LNCaP clone FGC (cell line): ENCODE measurements around the gene FAM120B.

Source experiments
- DNase-seq: peaks from one replicate; pipeline ENCODE4 v3.0.0-alpha.2; 2011; ENCODE audit warnings: low read depth
- H3K4me3 ChIP-seq: 2 replicates; pipeline ENCODE4 v1.5.1; 2011; ENCODE audit warnings: mild to moderate bottlenecking, low read depth, low read length, control low read depth
- CTCF ChIP-seq: IDR thresholded peaks from 2 replicates; pipeline ENCODE4 v1.5.1; 2012; ENCODE audit warnings: mild to moderate bottlenecking; ENCODE audit not compliant: control insufficient read depth, insufficient read depth; ENCODE audit errors: extremely low read depth

Gene FAM120B

DNA sequence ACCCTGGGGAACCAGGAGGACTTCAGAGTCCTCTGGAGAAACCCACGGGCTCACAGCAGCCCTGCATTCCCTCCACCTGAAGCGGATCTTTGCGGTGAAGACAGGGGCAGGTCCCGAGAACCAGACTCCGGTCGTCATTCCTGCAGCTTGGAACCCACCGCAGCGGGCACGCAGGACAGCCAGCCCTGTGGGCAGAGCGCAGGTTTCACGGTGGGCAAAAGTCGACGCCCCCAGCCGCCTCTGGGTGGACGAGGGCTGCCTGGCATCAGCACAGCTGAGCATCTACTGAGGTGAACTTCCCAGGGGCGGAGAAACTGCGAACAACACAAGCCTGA lies 128.2 kb downstream of the FAM120B start:
- no peak for DNase-seq
- H3K4me3 ChIP-seq = no peak overlapping the region
- no peak for TF ChIP-seq CTCF

DNA sequence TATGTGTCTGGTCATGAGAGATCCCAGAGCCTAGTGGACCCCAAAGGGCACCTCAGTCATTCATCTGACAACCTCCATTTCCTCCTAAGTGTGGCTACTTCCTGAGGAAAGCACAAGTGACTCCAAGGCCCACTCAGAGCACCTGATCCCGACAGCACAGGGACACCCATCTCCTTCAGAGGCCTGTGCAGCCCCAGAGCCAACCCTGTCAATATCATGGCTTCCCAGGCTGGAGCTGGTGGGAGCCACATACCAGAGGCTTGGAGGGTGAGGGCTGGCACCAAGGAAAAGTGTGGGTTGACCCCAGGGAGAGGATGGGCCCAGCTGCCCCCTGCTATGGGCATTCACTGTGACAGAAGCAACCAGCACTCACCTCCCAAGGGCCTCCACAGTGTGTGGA lies 129.2 kb downstream of the FAM120B start:
- no peak for TF ChIP-seq CTCF
- no peak overlapping the region for H3K4me3 ChIP-seq
- no peak for DNase-seq

GRCh38 chr6:170436209-170436809 lies 129.8 kb downstream of the FAM120B start:
- H3K4me3 ChIP-seq = no peak overlapping the region
- no peak for TF ChIP-seq CTCF
- no peak for DNase-seq

DNA sequence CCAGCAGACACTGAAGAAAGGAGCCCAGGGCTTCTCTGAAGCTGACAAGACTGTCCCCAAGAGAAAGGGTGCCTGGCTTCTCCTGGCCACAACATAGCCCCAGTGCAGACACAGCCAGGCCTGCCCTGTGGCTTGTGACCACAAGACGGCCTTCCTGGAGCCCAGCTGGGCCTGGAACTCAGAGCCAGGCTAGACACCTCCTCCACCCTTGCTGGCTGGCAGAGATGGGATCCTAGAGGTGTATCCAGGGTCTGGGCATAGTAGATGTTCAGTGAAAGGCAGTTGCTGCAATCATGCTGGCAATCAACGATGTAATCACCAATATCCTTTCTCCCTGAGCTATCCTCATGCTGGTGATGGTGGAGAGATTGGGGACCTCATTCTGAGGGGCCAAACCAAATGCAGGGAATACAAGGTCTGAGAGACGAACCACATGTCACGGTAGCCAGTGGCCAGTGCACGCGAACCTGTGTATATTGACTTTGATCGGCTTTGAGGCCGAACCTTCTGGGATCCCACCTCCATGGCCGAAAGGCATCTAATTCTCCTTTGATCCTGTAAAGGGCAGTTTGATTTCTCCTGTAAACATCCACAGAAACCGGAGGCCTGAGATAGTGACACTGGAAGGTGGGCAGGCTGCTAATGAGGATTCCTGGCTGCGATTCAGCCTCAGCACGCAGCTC lies 131.3 kb downstream of the FAM120B start:
- no peak for TF ChIP-seq CTCF
- H3K4me3 ChIP-seq = no peak overlapping the region
- no peak for DNase-seq

DNA sequence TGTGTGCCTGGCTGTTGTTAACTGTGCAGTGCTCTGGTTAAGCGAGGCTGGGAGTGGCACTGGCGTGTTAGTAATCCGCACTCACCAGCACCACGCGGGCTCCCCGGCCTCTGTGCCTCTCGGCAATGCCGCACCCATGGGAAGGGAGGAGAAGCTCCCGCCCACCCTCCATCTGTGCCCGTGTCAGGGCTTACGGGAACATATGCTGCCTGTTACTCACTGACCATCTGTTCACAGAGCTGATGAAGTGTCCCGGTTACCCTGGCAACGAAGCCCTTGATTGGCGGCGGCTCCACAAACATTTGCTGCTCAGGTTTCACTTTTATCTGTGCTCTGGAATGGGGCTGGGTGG lies 131.8 kb downstream of the FAM120B start:
- DNase-seq = peak; percentile 10
- TF ChIP-seq CTCF = no peak
- no peak overlapping the region for H3K4me3 ChIP-seq

DNA sequence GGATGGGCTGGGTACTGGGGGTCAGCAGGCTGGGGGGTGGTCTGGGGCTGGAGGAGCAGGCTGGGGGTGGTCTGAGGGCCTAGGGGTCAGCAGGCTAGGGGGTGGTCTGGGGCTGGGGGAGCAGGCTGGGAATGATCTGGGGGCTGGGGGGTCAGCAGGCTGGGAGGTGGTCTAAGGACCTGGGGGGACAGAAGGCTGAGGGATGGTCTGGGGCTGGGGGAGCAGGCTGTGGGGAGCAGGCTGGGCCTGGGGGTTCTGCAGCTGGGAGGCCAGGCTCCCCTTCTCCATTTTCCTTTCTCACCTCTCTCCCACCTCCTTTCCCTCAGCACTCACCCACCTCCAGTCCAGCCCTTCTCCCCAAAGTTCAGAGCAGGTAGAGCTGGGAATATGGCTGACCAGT lies 132.3 kb downstream of the FAM120B start:
- TF ChIP-seq CTCF = no peak
- DNase-seq = no peak
- H3K4me3 ChIP-seq = no peak overlapping the region
